Prostate gland (tissue), 2 donors: ENCODE data around the gene TSSK6. TPM values are rescaled to one million over a fixed set of nuclear protein-coding genes. Genes with fewer than 3 reads are reported as not detected.

Experiments
- DNase-seq: peaks from one replicate; pipeline ENCODE4 v3.0.0-alpha.2; 2019; ENCODE audit warnings: low spot score
- H3K27ac ChIP-seq, 2 donors: fragments of 200-600 bp; sonication (generic); 2 replicates each; pipeline ENCODE4 v1.5.1; 2017 to 2019
- H3K27me3 ChIP-seq: fragments of 200-600 bp; sonication (generic); replicated peaks from 2 replicates; pipeline ENCODE4 v1.5.1; 2019; ENCODE audit not compliant: insufficient read depth
- H3K36me3 ChIP-seq, 2 donors: fragments of 200-600 bp; sonication (generic); 1 replicate in 1 of 2; 2 replicates in 1 of 2; pipeline versions ENCODE4 v1.5.1 to v1.8.1; 2017 to 2019
- H3K4me1 ChIP-seq: fragments of 200-600 bp; sonication (generic); replicated peaks from 2 replicates; pipeline ENCODE4 v1.5.1; 2019
- H3K4me3 ChIP-seq, 2 donors: fragments of 200-600 bp; sonication (generic); 2 replicates each; pipeline ENCODE4 v1.5.1; 2017 to 2019
- H3K9me3 ChIP-seq: fragments of 200-600 bp; sonication (generic); 2 replicates; pipeline ENCODE4 v1.5.1; 2017
- CTCF ChIP-seq, 4 experiments: fragments of 200-600 bp in 2 of 4; fragments of 450-650 bp in 2 of 4; sonication (generic) in 2 of 4; IDR thresholded peaks; 1 replicate in 3 of 4; 2 replicates in 1 of 4; pipeline ENCODE4 v1.5.1; 2016 to 2019; ENCODE audit warnings: antibody characterized with exemption in 4 of 4, mild to moderate bottlenecking in 2 of 4, moderate library complexity in 2 of 4
- POLR2A ChIP-seq: fragments of 450-650 bp; IDR thresholded peaks from one replicate; pipeline ENCODE4 v1.6.1; 2016; ENCODE audit warnings: antibody characterized with exemption, mild to moderate bottlenecking
- POLR2AphosphoS5 ChIP-seq: sonication (generic); formaldehyde crosslinking; IDR thresholded peaks from one replicate; pipeline ENCODE4 v1.6.1; 2017; ENCODE audit warnings: antibody characterized with exemption
- WGBS: methylation state at CpG from one replicate; pipeline ENCODE4 v1.1.5; 2018; 5-methylcytosine and 5-hydroxymethylcytosine counted together
- intact Hi-C: fragments of 100-400 bp; cut with DNase I; formaldehyde crosslinking; loops from one replicate; pipeline ENCODE4 v1.14.2; 2022
- total RNA-seq, 2 donors: library from RNA; depleted of rRNA; stranded (reverse); fragments of >200 nt; gene quantifications; one replicate each; pipeline ENCODE4 v1.1.0, GENCODE V29; 2016

Gene TSSK6
- total RNA-seq, 2 donors from 2014 or later: 7.3 to 22.3 TPM

- Histone ChIP-seq H3K27me3 (peaks cover 2% of the 10 kb centered on the region), H3K36me3 (no peaks in the 10 kb centered on the region), H3K4me3 (no peak overlapping the region), H3K27ac (no peak overlapping the region), H3K9me3 (no peaks in the 10 kb centered on the region), H3K4me1 (no peaks in the 10 kb centered on the region)
- intact Hi-C loops: no loop called here
- WGBS: 74% methylated on average over 20 of the region's 23 CpGs
- DNase-seq: no peak
- TF ChIP-seq CTCF (IDR thresholded peaks at IDR 0.05) (no peak), POLR2A (no peak), POLR2AphosphoS5 (no peak)
Measured at GRCh38 chr19:19549804-19550464, 34.6 kb upstream of the TSSK6 start.

GRCh38 chr19:19548915-19549759 lies 33.8 kb upstream of the TSSK6 start:
- TF ChIP-seq POLR2A (no peak), CTCF (IDR thresholded peaks at IDR 0.05) (no peak), POLR2AphosphoS5 (no peak)
- no peaks in the 10 kb centered on the region for H3K9me3 ChIP-seq
- no peaks in the 10 kb centered on the region for H3K4me1 ChIP-seq
- H3K27me3 ChIP-seq: peaks cover 2% of the 10 kb centered on the region
- DNase-seq: no peak
- no peaks in the 10 kb centered on the region for H3K36me3 ChIP-seq
- 65% methylated on average over 13 of the region's 13 CpGs for WGBS
- H3K4me3 ChIP-seq: no peak overlapping the region
- intact Hi-C loops: no loop called here
- H3K27ac ChIP-seq: no peak overlapping the region

GRCh38 chr19:19547674-19548336 lies 32.5 kb upstream of the TSSK6 start:
- H3K27me3 ChIP-seq: peaks cover 2% of the 10 kb centered on the region
- DNase-seq: no peak
- TF ChIP-seq CTCF (IDR thresholded peaks at IDR 0.05) (no peak), POLR2AphosphoS5 (no peak), POLR2A (no peak)

GRCh38 chr19:19546751-19547162 lies 31.4 kb upstream of the TSSK6 start:
- H3K9me3 ChIP-seq: no peaks in the 10 kb centered on the region
- no peak overlapping the region for H3K4me3 ChIP-seq
- no peaks in the 10 kb centered on the region for H3K36me3 ChIP-seq
- 63% methylated on average over 19 of the region's 19 CpGs for WGBS
- DNase-seq: no peak
- no peaks in the 10 kb centered on the region for H3K4me1 ChIP-seq
- intact Hi-C loops: no loop called here
- no peak overlapping the region for H3K27ac ChIP-seq
- H3K27me3 ChIP-seq: peaks cover 2% of the 10 kb centered on the region
- TF ChIP-seq POLR2AphosphoS5 (no peak), POLR2A (no peak), CTCF (IDR thresholded peaks at IDR 0.05) (no peak)

More at GRCh38 chr19:19547674-19548336, 32.5 kb upstream of the TSSK6 start:
- no peak overlapping the region for H3K4me3 ChIP-seq
- H3K36me3 ChIP-seq: no peaks in the 10 kb centered on the region
- intact Hi-C loops: no loop called here
- no peaks in the 10 kb centered on the region for H3K4me1 ChIP-seq
- 42% methylated on average over 14 of the region's 15 CpGs for WGBS
- no peak overlapping the region for H3K27ac ChIP-seq
- no peaks in the 10 kb centered on the region for H3K9me3 ChIP-seq
